Activated CD8-positive, alpha-beta memory T cell treated with anti-CD3 and anti-CD28 coated beads for 24 hours (primary cell): Measurements from ENCODE around the gene CCNYL1.
"Not testable (repeated sequence)": the region's sequence is repeated elsewhere in the genome, so short reads cannot be mapped to it uniquely, and the experiment has no call there.

Experiments used
- DNase-seq: peaks from one replicate; pipeline ENCODE4 v3.0.0-alpha.2; 2020

CCNYL1 gene

GRCh38 chr2:207743514-207743913 lies 32.1 kb downstream of the CCNYL1 start:
- no peak for DNase-seq

GRCh38 chr2:207744050-207744449 lies 32.6 kb downstream of the CCNYL1 start:
- no peak for DNase-seq

GRCh38 chr2:207744451-207744850 lies 33.0 kb downstream of the CCNYL1 start:
- DNase-seq = no peak

GRCh38 chr2:207746131-207746530 lies 34.7 kb downstream of the CCNYL1 start:
- DNase-seq = no peak

GRCh38 chr2:207747653-207748560 lies 36.5 kb downstream of the CCNYL1 start:
- no peak for DNase-seq

- DNase-seq = no peak
Measured at GRCh38 chr2:207748993-207749392, 37.6 kb downstream of the CCNYL1 start.

- DNase-seq = no peak
Measured at GRCh38 chr2:207749873-207750272, 38.4 kb downstream of the CCNYL1 start.

- no peak for DNase-seq
Measured at GRCh38 chr2:207750345-207750744, 38.9 kb downstream of the CCNYL1 start.

- no peak for DNase-seq
Measured at GRCh38 chr2:207750876-207751275, 39.4 kb downstream of the CCNYL1 start.

- DNase-seq = not testable (repeated sequence)
Measured at GRCh38 chr2:207753688-207754087, 42.2 kb downstream of the CCNYL1 start.

- DNase-seq = no peak
Measured at GRCh38 chr2:207754498-207755383, 43.3 kb downstream of the CCNYL1 start.

- DNase-seq = no peak
Measured at GRCh38 chr2:207758025-207758424, 46.6 kb downstream of the CCNYL1 start.

- no peak for DNase-seq
Measured at GRCh38 chr2:207759890-207760289, 48.5 kb downstream of the CCNYL1 start.

- no peak for DNase-seq
Measured at GRCh38 chr2:207760453-207760852, 49.0 kb downstream of the CCNYL1 start.

GRCh38 chr2:207761426-207761825 lies 50.0 kb downstream of the CCNYL1 start:
- not testable (repeated sequence) for DNase-seq

- no peak for DNase-seq
Measured at GRCh38 chr2:207762146-207762545, 50.7 kb downstream of the CCNYL1 start.

- no peak for DNase-seq
Measured at GRCh38 chr2:207763303-207763917, 52.0 kb downstream of the CCNYL1 start.

- DNase-seq = no peak
Measured at GRCh38 chr2:207764096-207764630, 52.7 kb downstream of the CCNYL1 start.

GRCh38 chr2:207765547-207765946 lies 54.1 kb downstream of the CCNYL1 start:
- no peak for DNase-seq

- DNase-seq = no peak
Measured at GRCh38 chr2:207766041-207766551, 54.7 kb downstream of the CCNYL1 start.

- no peak for DNase-seq
Measured at GRCh38 chr2:207766697-207767460, 55.4 kb downstream of the CCNYL1 start.
